Astrocyte (in vitro differentiated cells and primary cell): ENCODE results near the gene FHIT.

ENCODE experiments used
- CTCF ChIP-seq: IDR thresholded peaks from 2 replicates; pipeline ENCODE4 v1.5.1; 2011; ENCODE audit warnings: low read depth, mild to moderate bottlenecking, inconsistent platforms, low read length, moderate library complexity; ENCODE audit not compliant: insufficient read depth
- EZH2 ChIP-seq: IDR thresholded peaks from 2 replicates; pipeline ENCODE4 v1.6.1; 2012; ENCODE audit warnings: mild to moderate bottlenecking, low read length, inconsistent platforms; ENCODE audit not compliant: insufficient read depth

GRCh38 chr3:61136191-61136590, 115.1 kb downstream of the FHIT start:
- TF ChIP-seq CTCF (no peak), EZH2 (no peak)
